ENCODE data around the gene TGFBR3.

TGFBR3 gene

DNA sequence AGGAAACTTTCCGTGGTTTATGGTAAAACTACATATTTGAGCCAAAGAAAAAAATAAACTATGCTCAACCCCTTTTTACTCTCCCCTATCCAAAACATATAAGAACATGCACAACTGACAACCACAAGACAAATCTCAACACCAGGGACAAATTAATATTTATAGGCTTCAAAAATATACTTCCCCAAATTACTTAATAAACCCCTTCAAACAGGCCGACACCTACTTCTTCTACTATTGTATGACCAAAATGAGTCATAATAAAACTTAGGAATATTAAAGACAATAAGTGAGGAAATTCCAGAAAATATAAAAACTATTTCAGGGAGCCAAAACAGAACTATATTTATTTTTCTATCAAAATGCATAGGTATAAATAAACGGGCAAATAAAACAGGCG, 71.5 kb downstream of the TGFBR3 start:
- H3K9me3 ChIP-seq (ENCODE audit: control insufficient read depth, low read length) = no peaks in the 10 kb centered on the region
- no peak overlapping the region for H3K23ac ChIP-seq (ENCODE audit: low read length in 2 of 2)
- no peak overlapping the region for H2BK120ac ChIP-seq (ENCODE audit: low read depth, low read length)
- peaks cover 0 to 37% of the 10 kb centered on the region in 2 experiments for H3K36me3 ChIP-seq (ENCODE audit: control insufficient read depth in 1 of 2, insufficient read depth in 2 of 2, low read depth in 1 of 2, low read length in 2 of 2)
- no peak overlapping the region for H2BK15ac ChIP-seq (ENCODE audit: low read depth, poor library complexity, severe bottlenecking)
- H2BK12ac ChIP-seq (ENCODE audit: low read length in 2 of 2) = no peak overlapping the region
- H3K4me1 ChIP-seq (ENCODE audit: control insufficient read depth, insufficient read depth, low read depth, low read length) = peaks cover 4% of the 10 kb centered on the region
- H3K9ac ChIP-seq (ENCODE audit: low read length) = no peak overlapping the region
- H3K79me1 ChIP-seq (replicated peaks; ENCODE audit: low read length, poor library complexity, severe bottlenecking) = peaks cover 12% of the 10 kb centered on the region
- no peak overlapping the region for H4K91ac ChIP-seq (ENCODE audit: low read length)
- H3K4ac ChIP-seq (ENCODE audit: low read depth in 1 of 2, low read length in 2 of 2) = no peak overlapping the region
- H4K8ac ChIP-seq (ENCODE audit: low read length) = no peak overlapping the region
- no peak overlapping the region for H2AFZ ChIP-seq (ENCODE audit: low read depth, low read length)
- H3K27ac ChIP-seq (ENCODE audit: low read length, poor library complexity, severe bottlenecking) = no peak overlapping the region
- H2BK5ac ChIP-seq (ENCODE audit: low read depth, low read length, poor library complexity, severe bottlenecking) = no peak overlapping the region
- H3K27me3 ChIP-seq (ENCODE audit: control insufficient read depth in 1 of 2, insufficient read depth in 1 of 2, low read length in 2 of 2) = no peaks in the 10 kb centered on the region
- no peak overlapping the region for H3K18ac ChIP-seq (ENCODE audit: low read depth in 1 of 2, low read length in 2 of 2)
- no peak overlapping the region for H3K14ac ChIP-seq (ENCODE audit: low read length in 2 of 2)
- no peak overlapping the region for H3K4me2 ChIP-seq (ENCODE audit: low read length, poor library complexity, severe bottlenecking)
- WGBS = 96% methylated on average over 3 of the region's 4 CpGs
- H3K4me3 ChIP-seq (ENCODE audit: insufficient read depth in 1 of 2, low read depth in 1 of 2, low read length in 2 of 2) = no peak overlapping the region
- H2AK5ac ChIP-seq (ENCODE audit: low read length, severe bottlenecking) = no peak overlapping the region
- DNase-seq = no peak

DNA sequence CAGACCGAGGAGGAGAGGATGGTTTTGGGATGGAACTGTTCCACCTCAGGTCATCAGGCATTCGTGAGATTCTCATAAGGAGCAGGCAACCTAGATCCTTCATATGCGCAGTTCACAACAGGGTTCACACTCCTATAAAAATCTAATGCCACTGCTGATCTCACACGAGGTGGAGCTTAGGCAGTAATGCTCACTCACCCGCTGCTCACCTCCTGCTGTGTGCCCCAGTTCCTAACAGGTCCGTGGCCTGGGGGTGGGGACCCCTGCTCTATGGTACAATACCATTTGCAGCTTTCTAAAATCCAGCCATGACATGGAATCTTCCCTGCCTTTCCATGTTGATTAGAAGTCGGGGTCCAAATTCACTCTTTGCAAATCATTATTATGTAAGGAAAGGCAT, 72.1 kb downstream of the TGFBR3 start:
- H2AFZ ChIP-seq (ENCODE audit: low read depth, low read length) = no peak overlapping the region
- DNase-seq = no peak
- H3K79me1 ChIP-seq (replicated peaks; ENCODE audit: low read length, poor library complexity, severe bottlenecking) = peaks cover 12% of the 10 kb centered on the region
- no peak overlapping the region for H4K91ac ChIP-seq (ENCODE audit: low read length)
- H3K36me3 ChIP-seq (ENCODE audit: control insufficient read depth in 1 of 2, insufficient read depth in 2 of 2, low read depth in 1 of 2, low read length in 2 of 2) = peaks cover 0 to 30% of the 10 kb centered on the region in 2 experiments
- H2BK5ac ChIP-seq (ENCODE audit: low read depth, low read length, poor library complexity, severe bottlenecking) = no peak overlapping the region
- no peaks in the 10 kb centered on the region for H3K9me3 ChIP-seq (ENCODE audit: control insufficient read depth, low read length)
- H2AK5ac ChIP-seq (ENCODE audit: low read length, severe bottlenecking) = no peak overlapping the region
- no peak overlapping the region for H4K8ac ChIP-seq (ENCODE audit: low read length)
- no peaks in the 10 kb centered on the region for H3K27me3 ChIP-seq (ENCODE audit: control insufficient read depth in 1 of 2, insufficient read depth in 1 of 2, low read length in 2 of 2)
- H3K27ac ChIP-seq (ENCODE audit: low read length, poor library complexity, severe bottlenecking) = no peak overlapping the region
- H3K23ac ChIP-seq (ENCODE audit: low read length in 2 of 2) = no peak overlapping the region
- H2BK12ac ChIP-seq (ENCODE audit: low read length in 2 of 2) = no peak overlapping the region
- WGBS = 93% methylated on average over 6 of the region's 7 CpGs
- H3K14ac ChIP-seq (ENCODE audit: low read length in 2 of 2) = no peak overlapping the region
- no peak overlapping the region for H3K9ac ChIP-seq (ENCODE audit: low read length)
- H3K4me2 ChIP-seq (ENCODE audit: low read length, poor library complexity, severe bottlenecking) = no peak overlapping the region
- H3K4ac ChIP-seq (ENCODE audit: low read depth in 1 of 2, low read length in 2 of 2) = no peak overlapping the region
- H3K4me1 ChIP-seq (ENCODE audit: control insufficient read depth, insufficient read depth, low read depth, low read length) = peaks cover 7% of the 10 kb centered on the region
- H2BK120ac ChIP-seq (ENCODE audit: low read depth, low read length) = no peak overlapping the region
- H3K18ac ChIP-seq (ENCODE audit: low read depth in 1 of 2, low read length in 2 of 2) = no peak overlapping the region
- H2BK15ac ChIP-seq (ENCODE audit: low read depth, poor library complexity, severe bottlenecking) = no peak overlapping the region
- no peak overlapping the region for H3K4me3 ChIP-seq (ENCODE audit: insufficient read depth in 1 of 2, low read depth in 1 of 2, low read length in 2 of 2)

DNA sequence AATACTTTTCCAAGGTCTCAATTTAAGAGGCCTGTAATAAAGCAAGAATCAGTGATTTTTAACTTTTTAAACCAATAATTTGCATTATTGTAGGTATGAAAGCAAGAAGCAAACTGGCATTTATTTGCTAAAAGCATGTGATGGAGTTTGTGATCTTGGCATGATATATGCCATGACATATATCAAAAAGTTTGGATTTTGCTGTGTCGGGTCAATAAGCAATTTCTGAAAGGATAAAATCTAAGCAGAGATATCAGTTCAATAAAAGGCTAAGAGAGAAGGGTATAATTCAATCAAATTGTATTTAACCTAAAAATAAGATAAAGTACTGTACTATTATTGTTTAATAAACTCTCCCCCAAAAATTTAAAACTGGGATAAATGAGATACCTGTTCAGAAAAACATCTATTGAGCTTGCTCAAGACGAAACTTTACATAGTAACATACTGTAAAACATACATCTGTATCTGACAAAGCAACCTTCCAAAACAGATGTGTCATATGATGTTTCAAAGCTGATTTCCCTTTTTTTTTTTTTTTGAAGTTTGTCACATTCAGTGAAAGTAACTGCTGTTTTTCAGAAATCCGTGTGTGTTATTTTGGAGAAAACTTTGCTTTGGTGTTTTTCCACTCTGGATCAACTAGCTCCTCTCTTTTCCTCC, 74.5 kb downstream of the TGFBR3 start:
- H3K23ac ChIP-seq (ENCODE audit: low read length in 2 of 2) = no peak overlapping the region
- H4K91ac ChIP-seq (ENCODE audit: low read length) = no peak overlapping the region
- no peaks in the 10 kb centered on the region for H3K9me3 ChIP-seq (ENCODE audit: control insufficient read depth, low read length)
- no peak overlapping the region for H2BK15ac ChIP-seq (ENCODE audit: low read depth, poor library complexity, severe bottlenecking)
- H2AFZ ChIP-seq (ENCODE audit: low read depth, low read length) = no peak overlapping the region
- H3K14ac ChIP-seq (ENCODE audit: low read length in 2 of 2) = no peak overlapping the region
- no peak overlapping the region for H2BK120ac ChIP-seq (ENCODE audit: low read depth, low read length)
- H2BK5ac ChIP-seq (ENCODE audit: low read depth, low read length, poor library complexity, severe bottlenecking) = no peak overlapping the region
- H2AK5ac ChIP-seq (ENCODE audit: low read length, severe bottlenecking) = no peak overlapping the region
- H3K4me2 ChIP-seq (ENCODE audit: low read length, poor library complexity, severe bottlenecking) = no peak overlapping the region
- no peak overlapping the region for H3K4ac ChIP-seq (ENCODE audit: low read depth in 1 of 2, low read length in 2 of 2)
- no peak overlapping the region for H3K18ac ChIP-seq (ENCODE audit: low read depth in 1 of 2, low read length in 2 of 2)
- H3K4me1 ChIP-seq (ENCODE audit: control insufficient read depth, insufficient read depth, low read depth, low read length) = peaks cover 7% of the 10 kb centered on the region
- DNase-seq = no peak
- no peaks in the 10 kb centered on the region for H3K27me3 ChIP-seq (ENCODE audit: control insufficient read depth in 1 of 2, insufficient read depth in 1 of 2, low read length in 2 of 2)
- WGBS = 97% methylated on average over 3 of the region's 3 CpGs
- H3K36me3 ChIP-seq (ENCODE audit: control insufficient read depth in 1 of 2, insufficient read depth in 2 of 2, low read depth in 1 of 2, low read length in 2 of 2) = peaks cover 0 to 36% of the 10 kb centered on the region in 2 experiments
- H4K8ac ChIP-seq (ENCODE audit: low read length) = no peak overlapping the region
- no peak overlapping the region for H3K4me3 ChIP-seq (ENCODE audit: insufficient read depth in 1 of 2, low read depth in 1 of 2, low read length in 2 of 2)
- H3K79me1 ChIP-seq (replicated peaks; ENCODE audit: low read length, poor library complexity, severe bottlenecking) = peaks cover 18% of the 10 kb centered on the region
- peak overlapping the region; percentile 4 for H3K9ac ChIP-seq (ENCODE audit: low read length)
- H2BK12ac ChIP-seq (ENCODE audit: low read length in 2 of 2) = no peak overlapping the region
- H3K27ac ChIP-seq (ENCODE audit: low read length, poor library complexity, severe bottlenecking) = no peak overlapping the region

DNA sequence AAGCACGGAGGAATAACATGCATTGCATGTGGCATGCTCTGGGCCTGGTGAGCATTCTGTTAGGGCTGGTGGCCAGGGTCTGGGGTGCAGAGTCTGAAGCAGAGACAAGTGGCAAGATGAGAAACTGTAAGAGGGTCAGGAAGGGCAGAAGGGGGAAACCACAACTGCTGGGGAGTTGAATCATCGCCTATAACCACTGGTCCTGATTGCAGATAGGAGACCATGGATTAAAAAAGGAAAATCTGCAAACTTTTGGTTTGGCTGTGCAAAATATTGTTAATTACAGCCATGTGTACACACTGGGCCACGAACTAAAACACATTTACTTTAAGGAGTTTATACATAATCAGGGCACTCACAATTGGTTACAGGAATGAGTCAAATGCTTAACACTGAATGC, 76.6 kb downstream of the TGFBR3 start:
- H3K18ac ChIP-seq (ENCODE audit: low read depth in 1 of 2, low read length in 2 of 2) = no peak overlapping the region
- H4K8ac ChIP-seq (ENCODE audit: low read length) = no peak overlapping the region
- no peak overlapping the region for H3K23ac ChIP-seq (ENCODE audit: low read length in 2 of 2)
- peak; percentile 48 for DNase-seq
- peaks cover 0 to 52% of the 10 kb centered on the region in 2 experiments for H3K36me3 ChIP-seq (ENCODE audit: control insufficient read depth in 1 of 2, insufficient read depth in 2 of 2, low read depth in 1 of 2, low read length in 2 of 2)
- H3K4ac ChIP-seq (ENCODE audit: low read depth in 1 of 2, low read length in 2 of 2) = no peak overlapping the region
- no peak overlapping the region for H2BK12ac ChIP-seq (ENCODE audit: low read length in 2 of 2)
- no peak overlapping the region for H4K91ac ChIP-seq (ENCODE audit: low read length)
- H2BK15ac ChIP-seq (ENCODE audit: low read depth, poor library complexity, severe bottlenecking) = no peak overlapping the region
- H3K14ac ChIP-seq (ENCODE audit: low read length in 2 of 2) = no peak overlapping the region
- no peak overlapping the region for H2AK5ac ChIP-seq (ENCODE audit: low read length, severe bottlenecking)
- H3K4me2 ChIP-seq (ENCODE audit: low read length, poor library complexity, severe bottlenecking) = no peak overlapping the region
- H2AFZ ChIP-seq (ENCODE audit: low read depth, low read length) = no peak overlapping the region
- no peak overlapping the region for H3K4me3 ChIP-seq (ENCODE audit: insufficient read depth in 1 of 2, low read depth in 1 of 2, low read length in 2 of 2)
- H3K9ac ChIP-seq (ENCODE audit: low read length) = peak overlapping the region; percentile 19
- H3K79me1 ChIP-seq (replicated peaks; ENCODE audit: low read length, poor library complexity, severe bottlenecking) = peaks cover 18% of the 10 kb centered on the region
- H3K27ac ChIP-seq (ENCODE audit: low read length, poor library complexity, severe bottlenecking) = no peak overlapping the region
- H2BK5ac ChIP-seq (ENCODE audit: low read depth, low read length, poor library complexity, severe bottlenecking) = no peak overlapping the region
- H3K4me1 ChIP-seq (ENCODE audit: control insufficient read depth, insufficient read depth, low read depth, low read length) = peaks cover 17% of the 10 kb centered on the region
- no peaks in the 10 kb centered on the region for H3K9me3 ChIP-seq (ENCODE audit: control insufficient read depth, low read length)
- 72% methylated on average over 1 of the region's 3 CpGs for WGBS
- H2BK120ac ChIP-seq (ENCODE audit: low read depth, low read length) = no peak overlapping the region
- no peaks in the 10 kb centered on the region for H3K27me3 ChIP-seq (ENCODE audit: control insufficient read depth in 1 of 2, insufficient read depth in 1 of 2, low read length in 2 of 2)

Data from mesenchymal stem cell (in vitro differentiated cells and primary cell).